Neural progenitor cell (in vitro differentiated cells): Measurements from ENCODE around the gene GTPBP2. TPM values are rescaled to one million over a fixed set of nuclear protein-coding genes. Genes with fewer than 3 reads are reported as not detected.
A peak's percentile ranks its signal among the peaks of the same experiment; 100 is the strongest.
"Not testable (repeated sequence)": the region's sequence is repeated elsewhere in the genome, so short reads cannot be mapped to it uniquely, and the experiment has no call there.

Experiments
- DNase-seq: peaks from one replicate; pipeline ENCODE4 v3.0.0-alpha.2; 2016; ENCODE audit warnings: low spot score
- H2AFZ ChIP-seq: fragments of 200-600 bp; sonication (generic); replicated peaks from 2 replicates; pipeline ENCODE4 v1.6.1; 2016; ENCODE audit warnings: antibody characterized with exemption
- H3F3A ChIP-seq: fragments of 200-600 bp; sonication (generic); 2 replicates; pipeline ENCODE4 v1.6.1; 2016; ENCODE audit warnings: antibody characterized with exemption, low read depth
- H3K27ac ChIP-seq: fragments of 200-600 bp; sonication (generic); 2 replicates; pipeline ENCODE4 v1.5.1; 2016; ENCODE audit warnings: mild to moderate bottlenecking
- H3K27me3 ChIP-seq: fragments of 200-600 bp; sonication (generic); 2 replicates; pipeline ENCODE4 v1.6.1; 2016; ENCODE audit warnings: mild to moderate bottlenecking, moderate library complexity
- H3K36me3 ChIP-seq: fragments of 200-600 bp; sonication (generic); 2 replicates; pipeline ENCODE4 v1.5.1; 2016
- H3K4me1 ChIP-seq: fragments of 200-600 bp; sonication (generic); 2 replicates; pipeline ENCODE4 v1.6.1; 2016; ENCODE audit warnings: mixed run types
- H3K4me2 ChIP-seq: fragments of 200-600 bp; sonication (generic); 2 replicates; pipeline ENCODE4 v1.6.1; 2016
- H3K4me3 ChIP-seq: fragments of 200-600 bp; sonication (generic); 2 replicates; pipeline ENCODE4 v1.5.1; 2016
- H3K79me2 ChIP-seq: fragments of 200-600 bp; sonication (generic); 2 replicates; pipeline ENCODE4 v1.6.1; 2016; ENCODE audit warnings: low read depth
- H3K9ac ChIP-seq: fragments of 200-600 bp; sonication (generic); 2 replicates; pipeline ENCODE4 v1.6.1; 2016
- H3K9me3 ChIP-seq: fragments of 200-600 bp; sonication (generic); 2 replicates; pipeline ENCODE4 v1.5.1; 2016; ENCODE audit warnings: low read depth
- H4K20me1 ChIP-seq: fragments of 200-600 bp; sonication (generic); 2 replicates; pipeline ENCODE4 v1.6.1; 2016; ENCODE audit warnings: low read depth
- H3K27ac Mint-ChIP-seq: 3 replicates; pipeline ENCODE4 v1.8.0; 2021; ENCODE audit warnings: mixed read lengths
- H3K27me3 Mint-ChIP-seq: 2 replicates; pipeline ENCODE4 v1.8.0; 2022; ENCODE audit warnings: low read depth, mild to moderate bottlenecking, inconsistent platforms, moderate library complexity, mixed read lengths; ENCODE audit not compliant: insufficient read depth
- H3K36me3 Mint-ChIP-seq: 3 replicates; pipeline ENCODE4 v1.8.0; 2021; ENCODE audit warnings: mixed read lengths
- H3K4me1 Mint-ChIP-seq: 3 replicates; pipeline ENCODE4 v1.8.0; 2021; ENCODE audit warnings: mixed read lengths
- H3K4me3 Mint-ChIP-seq: 3 replicates; pipeline ENCODE4 v1.8.0; 2021; ENCODE audit warnings: mild to moderate bottlenecking, moderate library complexity, mixed read lengths
- H3K9me3 Mint-ChIP-seq: 3 replicates; pipeline ENCODE4 v1.8.0; 2020; ENCODE audit warnings: mixed read lengths
- CTCF ChIP-seq: fragments of 200-600 bp; sonication (generic); IDR thresholded peaks from 2 replicates; pipeline ENCODE4 v1.5.1; 2017; ENCODE audit warnings: antibody characterized with exemption, mild to moderate bottlenecking
- EZH2 ChIP-seq: fragments of 200-600 bp; sonication (generic); IDR thresholded peaks from 2 replicates; pipeline ENCODE4 v1.6.1; 2017; ENCODE audit warnings: antibody characterized with exemption, mild to moderate bottlenecking, moderate library complexity
- EZH2phosphoT487 ChIP-seq: fragments of 200-600 bp; sonication (generic); IDR thresholded peaks from 2 replicates; pipeline ENCODE4 v1.6.1; 2017; ENCODE audit warnings: antibody characterized with exemption
- total RNA-seq: library from RNA; depleted of rRNA; stranded (reverse); fragments of >200 nt; gene quantifications from 2 replicates; pipeline ENCODE4 v1.2.3, GENCODE V29; 2015; ENCODE audit warnings: low replicate concordance

The GTPBP2 gene
- total RNA-seq, 1 donor from 2014 or later, result 45.5 TPM

DNA sequence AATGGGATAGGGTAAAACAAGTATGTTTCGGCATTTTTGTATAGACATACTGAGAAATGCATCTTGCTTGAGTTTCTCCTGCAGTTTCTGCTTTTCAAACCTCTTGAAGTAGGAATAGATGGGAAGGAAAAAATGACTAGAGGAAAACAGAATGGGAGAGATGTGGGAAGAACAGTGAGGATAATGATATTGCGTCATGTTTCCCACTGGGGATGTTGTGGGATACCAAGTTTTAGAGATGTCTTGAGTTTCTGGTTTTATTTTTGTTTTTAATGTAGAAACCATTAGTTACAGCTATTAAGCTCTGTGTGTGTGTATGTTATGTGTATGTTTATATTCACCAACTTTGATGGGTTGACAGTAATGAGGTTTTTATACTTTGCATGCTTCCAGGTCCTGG, 28.5 kb downstream of the GTPBP2 start:
- peaks cover 6% of the 10 kb centered on the region for H3K36me3 Mint-ChIP-seq
- no peak overlapping the region for H3K4me3 Mint-ChIP-seq
- Histone ChIP-seq H3K27me3 (no peaks in the 10 kb centered on the region), H3K27ac (no peak overlapping the region), H3K79me2 (no peaks in the 10 kb centered on the region), H3K9ac (no peak overlapping the region), H3K4me2 (no peak overlapping the region), H3K9me3 (no peaks in the 10 kb centered on the region), H4K20me1 (no peaks in the 10 kb centered on the region), H3F3A (no peaks in the 10 kb centered on the region), H3K4me3 (no peak overlapping the region), H2AFZ (no peak overlapping the region), H3K4me1 (no peaks in the 10 kb centered on the region), H3K36me3 (peaks cover 3% of the 10 kb centered on the region)
- no peak for DNase-seq
- H3K27me3 Mint-ChIP-seq, result no peaks in the 10 kb centered on the region
- H3K4me1 Mint-ChIP-seq, result no peaks in the 10 kb centered on the region
- no peaks in the 10 kb centered on the region for H3K9me3 Mint-ChIP-seq
- TF ChIP-seq EZH2phosphoT487 (no peak), CTCF (no peak), EZH2 (no peak)
- no peak overlapping the region for H3K27ac Mint-ChIP-seq

DNA sequence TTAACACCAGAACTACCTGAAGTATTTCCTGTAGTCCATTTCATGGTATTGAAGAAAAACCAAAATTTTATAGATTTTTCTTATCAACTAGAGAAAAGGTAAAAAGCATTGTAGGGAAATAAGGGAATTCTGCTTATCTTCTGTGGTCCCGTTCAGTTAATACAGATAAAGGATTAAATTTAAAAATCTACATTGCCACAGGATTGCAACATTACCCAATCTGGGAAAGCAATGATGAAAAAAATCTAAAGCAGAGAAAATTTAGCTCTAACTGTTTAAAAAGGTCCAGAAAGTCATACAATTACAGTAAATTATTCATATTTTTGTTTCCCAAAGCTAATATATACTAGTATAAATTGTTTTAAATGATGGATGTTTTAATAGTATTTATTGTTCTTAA, 35.1 kb downstream of the GTPBP2 start:
- Mint-ChIP-seq H3K4me1 (no peaks in the 10 kb centered on the region), H3K27ac (no peak overlapping the region), H3K27me3 (no peaks in the 10 kb centered on the region), H3K9me3 (no peaks in the 10 kb centered on the region), H3K4me3 (no peak overlapping the region), H3K36me3 (peaks cover 8% of the 10 kb centered on the region)
- Histone ChIP-seq H3K9ac (no peak overlapping the region), H4K20me1 (no peaks in the 10 kb centered on the region), H2AFZ (no peak overlapping the region), H3F3A (no peaks in the 10 kb centered on the region), H3K9me3 (no peaks in the 10 kb centered on the region), H3K27me3 (no peaks in the 10 kb centered on the region), H3K27ac (no peak overlapping the region), H3K4me2 (no peak overlapping the region), H3K79me2 (no peaks in the 10 kb centered on the region), H3K4me1 (no peaks in the 10 kb centered on the region), H3K4me3 (no peak overlapping the region), H3K36me3 (peaks cover 8% of the 10 kb centered on the region)
- DNase-seq, result no peak
- TF ChIP-seq EZH2 (no peak), CTCF (no peak), EZH2phosphoT487 (no peak)

DNA sequence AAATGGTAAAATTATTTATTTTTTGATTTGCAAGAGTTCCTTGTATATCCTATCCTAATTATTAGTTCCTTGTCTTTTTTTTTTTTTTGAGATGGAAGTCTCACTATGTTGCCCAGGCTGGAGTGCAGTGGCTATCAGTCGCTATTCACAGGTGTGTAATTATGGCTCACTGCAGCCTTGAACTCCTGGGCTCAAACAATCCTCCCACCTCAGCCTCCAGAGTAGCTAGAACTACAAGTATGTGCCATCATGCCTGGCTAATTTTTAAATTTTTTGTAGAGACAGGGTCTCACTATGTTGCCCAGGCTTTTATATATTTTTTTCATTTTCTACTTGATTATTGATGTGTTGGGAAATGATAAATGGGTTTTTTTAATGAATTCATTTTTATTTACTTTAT, 39.5 kb downstream of the GTPBP2 start:
- H3K27ac Mint-ChIP-seq, H3K4me2 ChIP-seq, H3K4me3 Mint-ChIP-seq, H3K79me2 ChIP-seq, H3K27me3 Mint-ChIP-seq, H4K20me1 ChIP-seq, H3K27ac ChIP-seq, H3K4me3 ChIP-seq, H3K27me3 ChIP-seq, H3F3A ChIP-seq, H2AFZ ChIP-seq, H3K9ac ChIP-seq, H3K9me3 ChIP-seq, H3K4me1 Mint-ChIP-seq, H3K4me1 ChIP-seq, DNase-seq, H3K9me3 Mint-ChIP-seq: not testable (repeated sequence)
- H3K36me3 Mint-ChIP-seq, result peaks cover 17% of the 10 kb centered on the region
- peaks cover 13% of the 10 kb centered on the region for H3K36me3 ChIP-seq

GRCh38 chr6:43588194-43588593, 40.9 kb downstream of the GTPBP2 start:
- Histone ChIP-seq H3K4me3 (no peak overlapping the region), H2AFZ (no peak overlapping the region), H3K36me3 (peaks cover 13% of the 10 kb centered on the region), H3K79me2 (no peaks in the 10 kb centered on the region), H3K27me3 (no peaks in the 10 kb centered on the region), H3K4me2 (no peak overlapping the region), H3K27ac (no peak overlapping the region), H3F3A (no peaks in the 10 kb centered on the region), H3K9me3 (no peaks in the 10 kb centered on the region), H3K4me1 (no peaks in the 10 kb centered on the region), H3K9ac (no peak overlapping the region), H4K20me1 (no peaks in the 10 kb centered on the region)
- no peak for DNase-seq
- Mint-ChIP-seq H3K27ac (peak overlapping the region; percentile 15), H3K9me3 (no peaks in the 10 kb centered on the region), H3K27me3 (no peaks in the 10 kb centered on the region), H3K4me3 (no peak overlapping the region), H3K36me3 (peaks cover 23% of the 10 kb centered on the region), H3K4me1 (no peaks in the 10 kb centered on the region)
- TF ChIP-seq EZH2 (no peak), CTCF (no peak), EZH2phosphoT487 (no peak)
